ENCODE data around the gene MAGEB1.

Gene MAGEB1

GRCh38 chrX:30301208-30301607 lies 54.3 kb downstream of the MAGEB1 start:
- DNase-seq, result no peak
